ENCODE results near the gene MMEL1.

The MMEL1 gene

GRCh38 chr1:2595812-2596529, 36.8 kb downstream of the MMEL1 start:
- TF ChIP-seq CTCF (IDR thresholded peaks at IDR 0.05) = no peak
- DNase-seq (ENCODE audit: low spot score) = peak; percentile 68
- Histone ChIP-seq H3K4me3 (no peak overlapping the region), H3K27ac (no peak overlapping the region)

GRCh38 chr1:2595261-2595811, 37.5 kb downstream of the MMEL1 start:
- Histone ChIP-seq H3K4me3 (no peak overlapping the region), H3K27ac (no peak overlapping the region)
- no peak for TF ChIP-seq CTCF (IDR thresholded peaks at IDR 0.05)
- DNase-seq (ENCODE audit: low spot score) = peak; percentile 61

DNA sequence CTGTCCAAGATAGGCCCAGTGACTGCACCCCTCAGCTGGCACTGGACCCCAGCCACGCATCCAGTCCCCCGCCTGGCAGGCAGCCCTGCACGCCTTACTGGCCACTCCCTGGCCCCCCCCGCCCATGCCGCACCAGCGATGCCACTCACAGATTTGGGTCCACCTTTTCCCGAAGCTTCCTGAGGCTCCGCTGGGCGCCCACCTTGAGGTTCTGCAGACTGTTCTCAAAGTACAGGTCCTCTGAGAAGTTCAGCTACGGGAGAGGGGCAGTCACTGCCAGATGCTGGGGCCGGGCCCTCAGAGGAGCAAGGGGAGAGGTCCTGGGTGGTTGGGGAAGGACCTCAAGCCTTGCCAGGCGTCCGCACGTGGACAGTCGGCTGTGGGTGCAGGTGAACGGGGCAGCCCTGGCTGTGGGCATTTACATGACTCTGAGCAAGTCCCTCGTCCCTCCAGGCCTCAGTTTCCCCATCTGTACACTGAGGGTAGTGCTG, 38.1 kb downstream of the MMEL1 start:
- no peak overlapping the region for H3K27ac ChIP-seq
- TF ChIP-seq CTCF (IDR thresholded peaks at IDR 0.05) = no peak
- no peak for DNase-seq (ENCODE audit: low spot score)
- no peak overlapping the region for H3K4me3 ChIP-seq

DNA sequence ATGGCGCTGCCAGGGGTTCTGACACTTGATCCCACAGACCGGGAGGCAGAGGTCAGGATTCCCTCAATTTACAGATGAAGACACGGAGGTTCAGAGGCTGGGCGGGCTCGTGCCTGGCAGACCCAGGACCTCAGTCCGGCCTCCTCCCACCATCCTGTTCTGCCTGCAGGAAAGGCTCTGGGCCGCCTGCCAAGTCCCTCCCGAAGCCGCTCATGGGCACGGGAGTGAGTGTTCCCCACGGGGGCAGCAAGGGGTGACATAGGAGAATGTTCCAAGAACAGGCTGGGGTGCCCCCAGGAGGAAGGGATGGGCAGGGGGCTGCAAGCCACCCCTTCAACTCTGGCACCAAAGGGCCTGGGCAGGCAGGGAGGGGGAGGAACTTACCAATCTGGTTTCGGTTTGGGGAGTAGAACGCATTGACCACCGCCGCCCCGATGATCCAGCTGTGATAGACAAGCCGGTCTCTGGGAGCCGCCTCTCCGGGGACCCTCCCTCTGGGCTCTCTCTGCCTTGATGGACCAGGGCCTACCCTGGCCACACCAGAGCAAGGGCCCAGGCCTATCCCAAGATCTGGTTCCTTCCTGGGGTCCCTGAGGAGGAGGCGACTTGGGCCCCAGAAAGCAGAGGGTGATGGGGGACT, 38.7 kb downstream of the MMEL1 start:
- DNase-seq (ENCODE audit: low spot score) = no peak
- Histone ChIP-seq H3K4me3 (peak overlapping the region; percentile 54), H3K27ac (no peak overlapping the region)
- no peak for TF ChIP-seq CTCF (IDR thresholded peaks at IDR 0.05)

DNA sequence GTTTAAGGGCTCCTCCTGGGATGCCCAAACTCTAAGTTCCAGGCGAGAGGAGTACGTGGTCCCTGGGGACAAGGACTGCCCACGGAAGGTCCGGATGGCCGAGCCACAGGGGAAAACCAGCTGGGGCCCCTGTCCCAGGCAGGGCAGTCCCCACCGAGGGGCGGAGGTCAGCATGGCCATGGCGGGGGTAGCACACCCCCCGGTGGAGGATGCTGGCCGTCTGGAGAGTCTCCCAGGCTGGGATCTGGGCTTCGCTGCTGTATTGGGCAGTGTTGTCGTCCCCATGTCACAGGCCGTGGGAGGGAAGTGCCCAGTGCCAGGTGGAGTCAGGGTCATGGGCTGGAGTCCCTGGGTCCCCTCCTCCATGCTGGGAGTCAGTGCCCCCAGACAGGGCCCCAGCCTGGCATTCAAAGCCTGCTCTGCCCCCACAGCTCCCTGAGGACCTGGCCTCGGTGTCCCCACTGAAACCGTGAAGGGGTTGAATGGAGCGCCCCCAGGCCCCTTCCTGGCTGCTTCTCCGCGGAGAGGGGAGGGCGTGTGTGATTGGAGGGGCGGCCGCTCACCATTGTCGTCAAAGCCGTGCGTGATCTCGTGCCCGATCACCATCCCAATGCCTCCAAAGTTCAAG, 39.5 kb downstream of the MMEL1 start:
- Histone ChIP-seq H3K27ac (no peak overlapping the region), H3K4me3 (peak overlapping the region; percentile 54)
- DNase-seq (ENCODE audit: low spot score) = no peak
- no peak for TF ChIP-seq CTCF (IDR thresholded peaks at IDR 0.05)

DNA sequence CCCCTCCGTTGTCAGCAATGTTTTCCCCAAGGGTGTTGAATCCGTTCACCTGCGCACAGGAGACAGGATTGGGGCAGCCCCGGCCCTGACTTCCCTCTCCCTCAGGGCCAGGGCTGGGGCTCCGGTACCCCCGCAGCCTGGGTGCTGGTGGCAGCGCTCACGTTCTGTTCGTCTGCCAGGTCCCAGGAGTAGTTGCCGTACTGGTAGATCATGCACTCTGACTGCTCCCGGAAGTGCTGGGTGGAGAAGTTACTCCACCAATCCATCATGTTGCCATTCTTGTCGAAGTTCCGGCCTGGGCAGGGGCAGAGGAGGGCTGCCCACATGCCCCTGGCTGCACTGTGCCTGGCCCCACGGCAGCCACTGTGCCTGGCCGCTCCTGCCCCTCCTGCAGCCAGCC, 40.1 kb downstream of the MMEL1 start:
- DNase-seq (ENCODE audit: low spot score) = no peak
- no peak for TF ChIP-seq CTCF (IDR thresholded peaks at IDR 0.05)
- Histone ChIP-seq H3K27ac (no peak overlapping the region), H3K4me3 (no peak overlapping the region)

Data from coronary artery (tissue), 2 donors.